Measurements from ENCODE around the gene BORCS5.

DNA sequence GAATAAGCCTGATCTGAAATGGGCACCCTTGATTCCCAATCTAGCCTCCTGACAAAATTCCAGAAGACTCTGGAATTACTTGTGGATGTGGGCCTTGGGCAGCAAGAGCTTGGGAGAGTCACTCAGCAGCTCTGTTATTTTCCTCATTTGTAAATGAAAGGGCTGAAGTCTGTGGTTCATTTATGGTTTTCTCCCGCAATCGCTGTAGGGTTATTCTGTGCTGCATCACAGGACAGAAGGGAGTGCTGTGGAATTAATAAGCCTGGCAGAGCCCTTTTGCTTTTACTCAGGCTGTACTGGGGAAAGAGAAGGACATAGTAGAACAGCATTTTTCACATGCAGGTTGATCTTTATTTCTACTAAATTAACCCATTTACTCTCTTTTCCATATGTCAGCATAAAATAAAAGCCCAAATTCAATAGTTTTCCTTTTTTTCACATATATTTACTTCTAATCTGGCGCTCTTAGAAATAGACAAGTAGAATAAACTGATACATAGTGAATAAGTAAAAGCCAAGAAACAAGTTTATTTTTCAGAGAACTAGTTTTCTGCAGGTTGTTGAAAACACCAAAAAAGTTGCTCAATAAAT, 156.6 kb downstream of the BORCS5 start:
- TF ChIP-seq, protein P1, sequence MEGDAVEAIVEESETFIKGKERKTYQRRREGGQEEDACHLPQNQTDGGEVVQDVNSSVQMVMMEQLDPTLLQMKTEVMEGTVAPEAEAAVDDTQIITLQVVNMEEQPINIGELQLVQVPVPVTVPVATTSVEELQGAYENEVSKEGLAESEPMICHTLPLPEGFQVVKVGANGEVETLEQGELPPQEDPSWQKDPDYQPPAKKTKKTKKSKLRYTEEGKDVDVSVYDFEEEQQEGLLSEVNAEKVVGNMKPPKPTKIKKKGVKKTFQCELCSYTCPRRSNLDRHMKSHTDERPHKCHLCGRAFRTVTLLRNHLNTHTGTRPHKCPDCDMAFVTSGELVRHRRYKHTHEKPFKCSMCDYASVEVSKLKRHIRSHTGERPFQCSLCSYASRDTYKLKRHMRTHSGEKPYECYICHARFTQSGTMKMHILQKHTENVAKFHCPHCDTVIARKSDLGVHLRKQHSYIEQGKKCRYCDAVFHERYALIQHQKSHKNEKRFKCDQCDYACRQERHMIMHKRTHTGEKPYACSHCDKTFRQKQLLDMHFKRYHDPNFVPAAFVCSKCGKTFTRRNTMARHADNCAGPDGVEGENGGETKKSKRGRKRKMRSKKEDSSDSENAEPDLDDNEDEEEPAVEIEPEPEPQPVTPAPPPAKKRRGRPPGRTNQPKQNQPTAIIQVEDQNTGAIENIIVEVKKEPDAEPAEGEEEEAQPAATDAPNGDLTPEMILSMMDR (IDR thresholded peaks at IDR 0.05), result no peak
- TF ChIP-seq POLR2A (IDR thresholded peaks at IDR 0.05), result no peak

All from thyroid gland (tissue), 4 donors.